Neural crest cell (in vitro differentiated cells): ENCODE results near the gene TMEM225B. TPM values are rescaled to one million over a fixed set of nuclear protein-coding genes. Genes with fewer than 3 reads are reported as not detected.

ENCODE experiments used
- DNase-seq: peaks from one replicate; pipeline ENCODE4 v3.0.0; 2021; ENCODE audit warnings: low read depth, mixed read lengths, low spot score
- H3K27ac Mint-ChIP-seq: one replicate; pipeline ENCODE4 v1.8.0; 2021; ENCODE audit warnings: mild to moderate bottlenecking, mixed read lengths; ENCODE audit not compliant: unreplicated experiment
- H3K27me3 Mint-ChIP-seq: 2 replicates; pipeline ENCODE4 v1.8.0; 2021; ENCODE audit warnings: low read depth, mild to moderate bottlenecking, mixed read lengths
- H3K36me3 Mint-ChIP-seq: 2 replicates; pipeline ENCODE4 v1.8.0; 2021; ENCODE audit warnings: low read depth, mild to moderate bottlenecking, mixed read lengths
- H3K4me1 Mint-ChIP-seq: 2 replicates; pipeline ENCODE4 v1.8.0; 2021; ENCODE audit warnings: mixed read lengths
- H3K4me3 Mint-ChIP-seq: one replicate; pipeline ENCODE4 v1.8.0; 2021; ENCODE audit warnings: mild to moderate bottlenecking, mixed read lengths
- H3K9me3 Mint-ChIP-seq: 2 replicates; pipeline ENCODE4 v1.8.0; 2021; ENCODE audit warnings: mixed read lengths
- CTCF ChIP-seq: fragments of 200-600 bp; sonication (generic); conservative IDR thresholded peaks from 2 replicates; pipeline ENCODE4 v1.5.0; 2021; ENCODE audit warnings: antibody characterized with exemption, mild to moderate bottlenecking
- total RNA-seq: library from RNA; stranded (reverse); gene quantifications from 2 replicates; pipeline ENCODE4 v1.2.1, GENCODE V29; 2021

TMEM225B gene
- total RNA-seq, 1 donor from 2014 or later: 0.91 TPM

- TF ChIP-seq CTCF: no peak
- Mint-ChIP-seq H3K9me3 (no peaks in the 10 kb centered on the region), H3K27me3 (no peaks in the 10 kb centered on the region), H3K27ac (no peak overlapping the region), H3K4me3 (no peak overlapping the region), H3K36me3 (peaks cover 18% of the 10 kb centered on the region), H3K4me1 (peaks cover 18% of the 10 kb centered on the region)
- DNase-seq: no peak
These were observed 24.5 kb downstream of the TMEM225B start for GRCh38 chr7:99622596-99622995.

DNA sequence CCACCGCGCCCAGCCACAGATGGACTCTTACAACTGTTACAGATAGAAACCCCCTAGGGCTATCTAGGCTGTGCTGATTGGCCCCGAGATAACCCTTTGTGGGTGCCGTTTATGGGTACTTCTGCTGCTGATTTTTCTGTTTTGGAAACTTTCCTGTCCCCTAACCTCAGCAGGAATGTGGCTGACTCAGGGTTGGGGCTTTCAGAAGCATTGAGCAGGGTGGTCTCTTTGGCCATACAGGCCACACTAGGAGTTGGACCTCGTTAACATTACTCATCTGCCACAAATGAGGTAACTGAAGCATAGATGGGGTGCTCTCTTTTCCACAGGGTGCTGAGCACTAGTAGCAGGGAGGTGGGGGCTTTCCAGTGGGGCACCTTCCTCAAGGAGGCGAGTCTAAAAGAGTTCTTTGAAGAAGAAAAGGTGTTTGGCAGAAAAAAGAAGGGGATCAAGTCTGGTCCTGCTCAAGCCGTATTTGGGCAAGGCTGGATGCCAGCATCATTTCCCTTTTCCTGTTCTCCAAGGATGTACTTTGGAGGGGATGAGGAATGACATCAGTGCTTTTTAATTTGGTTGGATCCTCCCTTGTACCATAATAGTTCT lies 25.1 kb downstream of the TMEM225B start:
- Mint-ChIP-seq H3K36me3 (peaks cover 18% of the 10 kb centered on the region), H3K9me3 (no peaks in the 10 kb centered on the region), H3K27me3 (no peaks in the 10 kb centered on the region), H3K4me3 (no peak overlapping the region), H3K4me1 (peaks cover 12% of the 10 kb centered on the region), H3K27ac (no peak overlapping the region)
- no peak for TF ChIP-seq CTCF
- no peak for DNase-seq

DNA sequence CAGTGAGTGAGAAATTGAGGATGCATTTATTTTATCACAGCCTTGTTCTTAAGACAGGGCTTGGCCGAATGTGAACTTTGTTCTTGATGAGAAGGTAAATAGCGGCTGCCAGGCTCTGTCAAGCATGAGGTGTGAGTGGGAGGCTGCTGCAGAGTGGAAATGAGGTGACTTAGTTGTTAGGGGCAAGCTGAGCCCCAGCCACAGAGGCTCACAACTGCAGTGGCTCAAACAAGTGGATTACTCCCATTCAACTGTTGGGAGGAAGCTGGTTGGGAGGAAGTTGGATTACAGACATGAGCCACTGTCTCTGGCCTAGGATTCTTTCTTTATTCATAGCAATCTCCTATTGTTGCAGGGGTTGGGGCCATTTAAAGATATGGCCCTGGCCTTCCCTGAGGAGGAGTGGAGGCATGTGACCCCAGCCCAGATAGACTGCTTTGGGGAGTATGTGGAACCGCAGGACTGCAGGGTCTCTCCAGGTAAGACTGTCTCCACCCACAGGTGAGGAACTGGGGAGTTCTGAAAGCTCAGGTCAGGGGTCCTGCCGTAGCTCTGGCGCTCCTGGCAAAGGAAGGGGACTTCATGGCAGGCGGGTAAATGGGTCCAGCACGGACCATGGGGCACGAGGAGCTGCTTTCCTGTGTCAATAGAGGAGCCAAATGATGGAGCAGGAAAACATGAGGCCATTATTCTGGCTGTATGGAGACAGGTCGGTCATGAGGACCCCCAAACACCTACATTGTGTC lies 25.8 kb downstream of the TMEM225B start:
- TF ChIP-seq CTCF: no peak
- no peak for DNase-seq
- Mint-ChIP-seq H3K27ac (no peak overlapping the region), H3K4me3 (no peak overlapping the region), H3K4me1 (peaks cover 5% of the 10 kb centered on the region), H3K36me3 (peaks cover 21% of the 10 kb centered on the region), H3K9me3 (no peaks in the 10 kb centered on the region), H3K27me3 (no peaks in the 10 kb centered on the region)

GRCh38 chr7:99624484-99624883 lies 26.4 kb downstream of the TMEM225B start:
- Mint-ChIP-seq H3K27me3 (no peaks in the 10 kb centered on the region), H3K9me3 (no peaks in the 10 kb centered on the region), H3K36me3 (peaks cover 21% of the 10 kb centered on the region), H3K27ac (no peak overlapping the region), H3K4me3 (no peak overlapping the region), H3K4me1 (no peaks in the 10 kb centered on the region)
- TF ChIP-seq CTCF: no peak
- no peak for DNase-seq

GRCh38 chr7:99625321-99625720 lies 27.3 kb downstream of the TMEM225B start:
- no peak overlapping the region for H3K27ac Mint-ChIP-seq
- no peaks in the 10 kb centered on the region for H3K27me3 Mint-ChIP-seq
- no peaks in the 10 kb centered on the region for H3K9me3 Mint-ChIP-seq
- H3K4me3 Mint-ChIP-seq: no peak overlapping the region
- no peak for TF ChIP-seq CTCF
- H3K36me3 Mint-ChIP-seq: peaks cover 21% of the 10 kb centered on the region
- no peaks in the 10 kb centered on the region for H3K4me1 Mint-ChIP-seq
- DNase-seq: no peak
